Heart right ventricle (tissue), 16 donors: ENCODE data around the gene TRPV6. TPM values are rescaled to one million over a fixed set of nuclear protein-coding genes. Genes with fewer than 3 reads are reported as not detected.

Experiments
- ATAC-seq, 8 donors: fragments of 200-7000 bp; cut with Tn5 transposase; one replicate each; pipeline ENCODE4 v1.9.1; 2020; ENCODE audit warnings: mild to moderate bottlenecking in 8 of 8, moderate library complexity in 8 of 8, moderate number of reproducible peaks in 1 of 8
- DNase-seq, 2 donors: peaks; one replicate each; pipeline ENCODE4 v3.0.0-alpha.2; 2020
- H3K27ac ChIP-seq, 10 donors: fragments of 200-600 bp; sonication (generic) in 2 of 10; one replicate each; pipeline versions ENCODE4 v1.5.0 to v1.8.0; 2020 to 2022; ENCODE audit warnings: mild to moderate bottlenecking in 3 of 10
- H3K27me3 ChIP-seq, 7 donors: fragments of 200-600 bp; one replicate each; pipeline ENCODE4 v1.8.0; 2021 to 2022; ENCODE audit warnings: mild to moderate bottlenecking in 2 of 7
- H3K36me3 ChIP-seq, 9 donors: fragments of 200-600 bp; sonication (generic) in 1 of 9; one replicate each; pipeline versions ENCODE4 v1.5.0 to v1.8.0; 2020 to 2022; ENCODE audit warnings: mild to moderate bottlenecking in 2 of 9
- H3K4me1 ChIP-seq, 9 donors: fragments of 200-600 bp; sonication (generic) in 1 of 9; one replicate each; pipeline versions ENCODE4 v1.5.0 to v1.8.0; 2020 to 2022; ENCODE audit warnings: mild to moderate bottlenecking in 4 of 9
- H3K4me3 ChIP-seq, 10 donors: fragments of 200-600 bp; sonication (generic) in 2 of 10; one replicate each; pipeline versions ENCODE4 v1.5.0 to v1.8.0; 2020 to 2022; ENCODE audit warnings: mild to moderate bottlenecking in 7 of 10, moderate library complexity in 2 of 10
- H3K9me3 ChIP-seq, 11 donors: fragments of 200-600 bp in 10 of 11; sonication (generic) in 2 of 11; one replicate each; pipeline versions ENCODE4 v1.5.0 to v1.8.0; 2013 to 2022; ENCODE audit warnings: mild to moderate bottlenecking in 2 of 11, control low read depth in 1 of 11, moderate library complexity in 1 of 11
- WGBS, 2 donors: extraction: QIAGEN DNeasy Blood & Tissue Kit; methylation state at CpG; one replicate each; pipeline ENCODE4 v1.1.7; 2013; ENCODE audit warnings: inconsistent platforms in 1 of 2; 5-methylcytosine and 5-hydroxymethylcytosine counted together
- intact Hi-C, 10 donors: fragments of 100-400 bp; cut with DNase I; formaldehyde crosslinking; loops; one replicate each; pipeline versions ENCODE4 v1.11.1 to v1.14.2; 2022
- polyA plus RNA-seq, 2 donors: library from polyadenylated mRNA; stranded (reverse); fragments of 200-250 nt; gene quantifications; one replicate each; pipeline ENCODE4 v1.2.3, GENCODE V29; 2013
- total RNA-seq, 10 donors: library from RNA; stranded (reverse); fragmentation: NEBNext Ultra II Directional in 3 of 10; extraction: Animal tissue kit (Norgen Biotek cat#: 25700) in 3 of 10; gene quantifications; one replicate each; pipeline versions ENCODE4 v1.2.1 to v1.2.4, GENCODE V29; 2021 to 2023
- TF ChIP-seq, protein P1 (sequence below), 9 donors: fragments of 200-600 bp; sonication (generic) in 2 of 9; IDR thresholded peaks; one replicate each; pipeline versions ENCODE4 v1.5.0 to v1.8.0; 2021 to 2022; ENCODE audit warnings: antibody characterized with exemption in 9 of 9, mild to moderate bottlenecking in 5 of 9, moderate library complexity in 1 of 9
- donor health status: Arrhythmogenic right ventricular cardiomyopathy.
- donor health status: ischemic (EF 13 %, LVEDD 7.1; RV severe dilation, severe dysfunction).
- donor health status: healthy with polysubstance abuse.
- donor health status: DM: no; HTN: yes; CAD: no.
- donor health status: DM: no; HTN: no; CAD: no.
- donor health status: ischemic (EF 25% LVEDD 6.9; RV normal size, moderate dysfunction).
- donor health status: ischemic (EF 25% LVEDD 5.7; RV mildly dilated, moderate dysfunction).
- donor health status: healthy.
- donor health status: DM: yes; HTN: yes; CAD: no.
- donor health status: Ischemic cardiomyopathy.
- donor health status: ischemic (EF 35%, LVEDD 5.7; RV mildly dilated, moderate dysfunction).
- donor health status: nonischemic (EF 11% LVEDD 7.7; RV severe dilation, severe dysfunction).
- donor health status: DM: yes; HTN: yes; CAD: no.
- donor health status: PGD.
- donor health status: ischemic (EF 29% LVEDD 5.4; RV normal size, mild dysfunction).
- donor health status: nonischemic (EF 23%, LVEDD 6.1; RV moderate dilation, normal function).

Gene TRPV6
- total and polyA plus RNA-seq, 12 donors, result 0.03 TPM; not detected in 11

DNA sequence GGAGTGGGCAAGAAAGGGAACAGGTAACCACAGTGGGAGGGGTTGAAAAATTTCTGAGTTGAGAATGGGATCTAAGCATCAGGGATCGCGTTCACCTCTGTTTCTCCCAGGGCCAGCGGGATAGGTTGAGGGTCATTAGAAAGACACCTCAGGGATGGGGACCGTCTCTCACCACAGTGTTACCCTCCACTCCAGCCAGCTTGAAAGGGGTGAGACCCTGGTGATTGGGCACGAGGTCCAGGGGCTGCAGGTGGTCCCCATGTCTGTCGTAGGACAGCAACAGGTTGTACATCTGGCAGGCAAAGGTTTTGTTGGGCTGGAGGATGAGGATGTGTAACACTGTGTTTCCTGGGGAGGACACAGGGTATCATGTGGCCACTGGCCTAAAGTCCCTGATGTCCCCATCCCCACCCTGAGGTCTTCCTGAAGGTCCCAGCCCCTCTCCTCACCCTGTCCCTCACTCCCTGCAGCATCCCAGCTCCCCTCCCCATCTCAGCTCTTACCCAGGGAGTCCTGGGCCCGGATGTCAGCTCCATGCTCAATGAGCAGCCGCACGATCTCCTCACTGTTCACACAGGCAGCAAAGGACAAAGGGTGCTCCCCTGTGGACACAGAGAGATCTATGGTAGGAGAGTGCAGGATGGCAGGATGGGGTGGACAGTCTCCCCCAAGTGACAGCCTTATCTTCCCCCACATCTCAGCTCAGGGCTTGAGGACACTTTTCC is 9.1 kb downstream of the TRPV6 start:
- no peak for ATAC-seq
- intact Hi-C loops, result no loop called here
- TF ChIP-seq, protein P1, sequence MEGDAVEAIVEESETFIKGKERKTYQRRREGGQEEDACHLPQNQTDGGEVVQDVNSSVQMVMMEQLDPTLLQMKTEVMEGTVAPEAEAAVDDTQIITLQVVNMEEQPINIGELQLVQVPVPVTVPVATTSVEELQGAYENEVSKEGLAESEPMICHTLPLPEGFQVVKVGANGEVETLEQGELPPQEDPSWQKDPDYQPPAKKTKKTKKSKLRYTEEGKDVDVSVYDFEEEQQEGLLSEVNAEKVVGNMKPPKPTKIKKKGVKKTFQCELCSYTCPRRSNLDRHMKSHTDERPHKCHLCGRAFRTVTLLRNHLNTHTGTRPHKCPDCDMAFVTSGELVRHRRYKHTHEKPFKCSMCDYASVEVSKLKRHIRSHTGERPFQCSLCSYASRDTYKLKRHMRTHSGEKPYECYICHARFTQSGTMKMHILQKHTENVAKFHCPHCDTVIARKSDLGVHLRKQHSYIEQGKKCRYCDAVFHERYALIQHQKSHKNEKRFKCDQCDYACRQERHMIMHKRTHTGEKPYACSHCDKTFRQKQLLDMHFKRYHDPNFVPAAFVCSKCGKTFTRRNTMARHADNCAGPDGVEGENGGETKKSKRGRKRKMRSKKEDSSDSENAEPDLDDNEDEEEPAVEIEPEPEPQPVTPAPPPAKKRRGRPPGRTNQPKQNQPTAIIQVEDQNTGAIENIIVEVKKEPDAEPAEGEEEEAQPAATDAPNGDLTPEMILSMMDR (IDR thresholded peaks at IDR 0.05), result no peak
- Histone ChIP-seq H3K9me3 (no peaks in the 10 kb centered on the region), H3K36me3 (no peaks in the 10 kb centered on the region), H3K4me3 (no peak overlapping the region), H3K27me3 (peaks cover 0 to 42% (median 25%) of the 10 kb centered on the region in 7 donors), H3K4me1 (no peaks in the 10 kb centered on the region), H3K27ac (no peak overlapping the region)
- DNase-seq, result no peak
- 81 to 83% methylated on average over 9 of the region's 9 CpGs for WGBS, 2 donors

DNA sequence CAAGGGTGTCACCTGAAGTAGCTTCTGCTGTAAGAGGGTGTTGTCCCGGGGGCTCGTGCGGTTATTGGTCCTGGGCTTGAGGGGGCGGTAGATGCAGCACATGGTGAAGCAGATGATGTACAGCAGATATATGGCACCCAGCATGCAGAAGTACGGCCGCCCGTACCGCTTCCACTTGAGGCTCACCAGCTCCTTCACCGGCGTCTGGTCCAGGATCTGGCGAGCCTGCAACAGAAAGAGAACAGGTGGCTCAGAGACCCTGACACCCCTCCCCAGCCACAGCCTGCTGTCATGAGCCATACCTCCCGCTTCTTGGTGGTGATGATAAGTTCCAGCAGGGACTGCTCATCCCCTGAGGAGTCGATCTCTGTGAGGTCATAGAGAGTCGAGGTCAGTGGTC is 10.1 kb downstream of the TRPV6 start:
- TF ChIP-seq, protein P1 (IDR thresholded peaks at IDR 0.05), result no peak
- WGBS, 2 donors, result 81 to 85% methylated on average over 14 of the region's 14 CpGs
- no peaks in the 10 kb centered on the region for H3K36me3 ChIP-seq
- H3K9me3 ChIP-seq, result no peaks in the 10 kb centered on the region
- no peak overlapping the region for H3K4me3 ChIP-seq
- no peak overlapping the region for H3K27ac ChIP-seq
- H3K4me1 ChIP-seq, result no peaks in the 10 kb centered on the region
- intact Hi-C loops, result no loop called here
- ATAC-seq (no peak), DNase-seq (no peak)
- H3K27me3 ChIP-seq, result peaks cover 0 to 33% (median 25%) of the 10 kb centered on the region in 7 donors

DNA sequence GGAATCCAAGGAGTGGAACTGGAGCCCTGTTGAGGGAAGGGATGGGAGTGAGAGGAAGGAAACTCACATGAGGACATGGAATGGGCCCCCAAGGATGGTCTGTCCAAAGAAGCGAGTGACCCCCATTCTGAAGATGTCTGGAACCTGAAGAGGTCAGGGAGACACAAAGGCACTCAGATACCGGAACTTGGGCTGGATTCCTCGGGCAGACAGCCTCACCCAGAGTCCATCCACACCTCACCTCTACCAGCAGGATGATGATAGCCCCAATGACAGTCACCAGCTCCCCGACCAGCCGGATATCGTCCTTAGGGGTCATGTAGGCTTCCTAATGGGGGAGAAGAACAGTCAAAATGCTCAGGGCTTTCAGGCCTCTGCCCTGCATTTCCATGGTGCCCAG is 10.7 kb downstream of the TRPV6 start:
- peaks cover 0 to 28% (median 19%) of the 10 kb centered on the region in 7 donors for H3K27me3 ChIP-seq
- no peak overlapping the region for H3K27ac ChIP-seq
- no peaks in the 10 kb centered on the region for H3K4me1 ChIP-seq
- no peaks in the 10 kb centered on the region for H3K9me3 ChIP-seq
- intact Hi-C loops, result no loop called here
- TF ChIP-seq, protein P1 (IDR thresholded peaks at IDR 0.05), result no peak
- DNase-seq, result no peak
- H3K4me3 ChIP-seq, result no peak overlapping the region
- H3K36me3 ChIP-seq, result no peaks in the 10 kb centered on the region
- ATAC-seq, result no peak
- 83 to 95% methylated on average over 6 of the region's 6 CpGs for WGBS, 2 donors

DNA sequence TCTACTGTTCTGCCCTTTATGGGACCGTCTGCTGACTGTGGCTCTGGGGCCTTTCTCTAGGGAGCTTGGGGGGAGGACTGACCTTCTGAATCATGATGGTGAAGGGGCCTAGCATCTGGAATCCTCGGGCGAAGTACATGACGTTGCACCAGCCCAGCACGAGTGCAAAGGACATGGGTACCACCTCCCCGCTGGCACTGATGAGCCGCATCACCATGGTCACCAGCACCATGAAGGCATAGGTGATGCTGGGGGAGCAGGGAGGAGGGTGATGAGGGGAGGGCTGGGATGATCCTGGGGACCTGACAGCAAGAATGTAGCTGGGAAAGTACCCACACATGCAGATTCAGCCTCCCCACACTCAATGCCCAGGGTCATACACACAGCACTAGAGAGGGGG is 11.1 kb downstream of the TRPV6 start:
- intact Hi-C loops, result no loop called here
- 89 to 91% methylated on average over 7 of the region's 7 CpGs for WGBS, 2 donors
- no peaks in the 10 kb centered on the region for H3K9me3 ChIP-seq

More for the DNA sequence above, 11.1 kb downstream of the TRPV6 start:
- Histone ChIP-seq H3K27me3 (peaks cover 0 to 28% (median 17%) of the 10 kb centered on the region in 7 donors), H3K27ac (no peak overlapping the region), H3K4me3 (no peak overlapping the region), H3K4me1 (no peaks in the 10 kb centered on the region), H3K36me3 (no peaks in the 10 kb centered on the region)
- TF ChIP-seq, protein P1 (IDR thresholded peaks at IDR 0.05), result no peak
- DNase-seq (no peak), ATAC-seq (peak in 1 of 8 donors; percentile 22)
